ENCODE measurements around the gene LCN1.

The LCN1 gene

DNA sequence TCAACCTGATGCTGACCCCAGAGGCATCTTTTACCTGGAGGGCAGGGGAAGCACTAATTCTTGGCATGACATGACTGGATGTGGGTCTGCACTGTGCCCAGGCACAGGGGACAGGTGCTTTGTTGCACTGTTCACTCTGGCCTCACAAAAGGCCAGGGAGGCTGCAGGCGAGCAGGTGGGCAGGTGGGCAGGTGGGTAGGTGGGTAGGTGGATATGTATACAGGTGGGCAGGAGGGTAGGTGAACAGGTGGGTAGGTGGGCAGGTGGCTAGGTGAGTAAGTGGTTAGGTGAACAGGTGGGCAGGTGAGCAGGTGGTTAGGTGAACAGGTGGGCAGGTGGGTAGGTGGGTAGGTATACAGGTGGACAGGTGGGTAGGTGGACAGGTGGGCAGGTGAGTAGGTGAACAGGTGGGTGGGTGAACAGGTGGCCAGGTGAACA is 41.8 kb downstream of the LCN1 start:
- Mint-ChIP-seq H3K27me3 (ENCODE audit: low read depth) (peaks cover 14% of the 10 kb centered on the region), H3K4me3 (no peak overlapping the region), H3K36me3 (ENCODE audit: low read depth) (no peaks in the 10 kb centered on the region), H3K27ac (no peak overlapping the region), H3K4me1 (no peaks in the 10 kb centered on the region), H3K9me3 (peaks cover 4% of the 10 kb centered on the region)
- TF ChIP-seq, protein P1, sequence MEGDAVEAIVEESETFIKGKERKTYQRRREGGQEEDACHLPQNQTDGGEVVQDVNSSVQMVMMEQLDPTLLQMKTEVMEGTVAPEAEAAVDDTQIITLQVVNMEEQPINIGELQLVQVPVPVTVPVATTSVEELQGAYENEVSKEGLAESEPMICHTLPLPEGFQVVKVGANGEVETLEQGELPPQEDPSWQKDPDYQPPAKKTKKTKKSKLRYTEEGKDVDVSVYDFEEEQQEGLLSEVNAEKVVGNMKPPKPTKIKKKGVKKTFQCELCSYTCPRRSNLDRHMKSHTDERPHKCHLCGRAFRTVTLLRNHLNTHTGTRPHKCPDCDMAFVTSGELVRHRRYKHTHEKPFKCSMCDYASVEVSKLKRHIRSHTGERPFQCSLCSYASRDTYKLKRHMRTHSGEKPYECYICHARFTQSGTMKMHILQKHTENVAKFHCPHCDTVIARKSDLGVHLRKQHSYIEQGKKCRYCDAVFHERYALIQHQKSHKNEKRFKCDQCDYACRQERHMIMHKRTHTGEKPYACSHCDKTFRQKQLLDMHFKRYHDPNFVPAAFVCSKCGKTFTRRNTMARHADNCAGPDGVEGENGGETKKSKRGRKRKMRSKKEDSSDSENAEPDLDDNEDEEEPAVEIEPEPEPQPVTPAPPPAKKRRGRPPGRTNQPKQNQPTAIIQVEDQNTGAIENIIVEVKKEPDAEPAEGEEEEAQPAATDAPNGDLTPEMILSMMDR (IDR thresholded peaks at IDR 0.05; ENCODE audit: unreplicated experiment in 3 of 3) = no peak

DNA sequence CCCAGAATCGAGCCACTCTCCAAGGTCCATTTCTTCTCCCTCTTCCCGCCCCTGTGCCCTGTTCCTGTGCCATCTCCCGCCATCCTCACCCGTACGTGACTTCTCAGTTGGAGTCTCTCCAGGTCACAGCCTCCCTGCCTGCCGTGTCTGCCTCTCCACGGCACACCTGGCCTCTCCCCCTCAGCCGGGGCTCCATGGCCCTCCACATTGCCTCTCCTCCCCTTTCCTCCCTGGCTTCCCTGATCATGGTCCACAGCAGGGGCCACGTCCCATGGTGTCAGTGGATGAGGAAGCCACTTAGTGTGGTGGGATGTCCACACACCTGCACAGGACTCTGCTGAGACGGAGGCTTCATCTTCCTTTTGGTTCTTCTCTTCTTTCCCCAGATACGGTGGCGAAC is 42.6 kb downstream of the LCN1 start:
- Mint-ChIP-seq H3K27ac (no peak overlapping the region), H3K27me3 (ENCODE audit: low read depth) (peaks cover 10% of the 10 kb centered on the region), H3K36me3 (ENCODE audit: low read depth) (no peaks in the 10 kb centered on the region), H3K9me3 (peaks cover 5% of the 10 kb centered on the region), H3K4me1 (no peaks in the 10 kb centered on the region), H3K4me3 (no peak overlapping the region)
- TF ChIP-seq, protein P1 (IDR thresholded peaks at IDR 0.05; ENCODE audit: unreplicated experiment in 3 of 3) = no peak

DNA sequence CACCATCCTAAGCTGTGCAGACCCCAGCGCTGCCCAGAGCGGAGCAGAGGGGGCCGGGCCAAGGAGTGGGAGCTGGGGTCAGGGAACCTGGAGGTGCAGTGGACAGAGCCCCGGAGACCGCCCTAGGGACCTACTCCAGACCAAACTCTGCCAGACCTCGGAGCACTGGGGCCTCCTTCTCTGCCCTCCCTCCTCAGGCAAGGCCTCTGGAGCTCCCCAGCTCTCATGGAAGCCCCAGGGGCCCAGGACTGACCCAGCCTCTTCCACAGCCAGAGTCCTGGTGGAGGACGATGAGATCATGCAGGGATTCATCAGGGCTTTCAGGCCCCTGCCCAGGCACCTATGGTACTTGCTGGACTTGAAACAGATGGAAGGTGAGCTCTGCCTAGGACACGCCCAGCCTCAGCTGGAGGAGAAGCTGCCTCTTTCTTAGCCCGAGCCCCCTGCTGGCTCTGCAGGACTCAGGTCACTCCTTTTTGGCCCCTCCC is 43.9 kb downstream of the LCN1 start:
- no peaks in the 10 kb centered on the region for H3K4me1 Mint-ChIP-seq
- no peak overlapping the region for H3K27ac Mint-ChIP-seq
- peaks cover 10% of the 10 kb centered on the region for H3K27me3 Mint-ChIP-seq (ENCODE audit: low read depth)
- TF ChIP-seq, protein P1 (IDR thresholded peaks at IDR 0.05; ENCODE audit: unreplicated experiment in 3 of 3) = no peak
- H3K36me3 Mint-ChIP-seq (ENCODE audit: low read depth) = no peaks in the 10 kb centered on the region
- no peak overlapping the region for H3K4me3 Mint-ChIP-seq
- H3K9me3 Mint-ChIP-seq = peaks cover 9% of the 10 kb centered on the region

DNA sequence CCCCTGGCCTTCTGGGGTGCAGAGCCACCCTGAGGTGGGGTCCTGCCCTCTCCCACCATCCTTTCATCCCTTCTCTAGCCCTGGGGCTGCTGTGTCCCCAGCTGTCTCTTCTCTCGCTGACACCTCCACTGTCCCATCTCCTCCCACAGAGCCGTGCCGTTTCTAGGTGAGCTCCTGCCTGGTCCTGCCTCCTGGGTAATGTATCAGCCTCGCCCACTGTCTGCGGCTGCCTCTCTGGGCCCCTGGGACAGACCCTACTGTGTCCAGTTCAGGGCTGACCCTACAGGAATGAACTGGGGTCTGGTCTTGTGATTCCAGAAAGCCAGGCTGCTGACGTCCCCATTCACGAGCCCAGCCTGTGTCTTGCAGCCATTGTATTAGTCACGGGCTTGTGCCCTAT is 44.4 kb downstream of the LCN1 start:
- TF ChIP-seq, protein P1 (IDR thresholded peaks at IDR 0.05; ENCODE audit: unreplicated experiment in 3 of 3) = no peak
- Mint-ChIP-seq H3K4me3 (no peak overlapping the region), H3K9me3 (peaks cover 9% of the 10 kb centered on the region), H3K4me1 (no peaks in the 10 kb centered on the region), H3K36me3 (ENCODE audit: low read depth) (no peaks in the 10 kb centered on the region), H3K27ac (no peak overlapping the region), H3K27me3 (ENCODE audit: low read depth) (peaks cover 10% of the 10 kb centered on the region)

DNA sequence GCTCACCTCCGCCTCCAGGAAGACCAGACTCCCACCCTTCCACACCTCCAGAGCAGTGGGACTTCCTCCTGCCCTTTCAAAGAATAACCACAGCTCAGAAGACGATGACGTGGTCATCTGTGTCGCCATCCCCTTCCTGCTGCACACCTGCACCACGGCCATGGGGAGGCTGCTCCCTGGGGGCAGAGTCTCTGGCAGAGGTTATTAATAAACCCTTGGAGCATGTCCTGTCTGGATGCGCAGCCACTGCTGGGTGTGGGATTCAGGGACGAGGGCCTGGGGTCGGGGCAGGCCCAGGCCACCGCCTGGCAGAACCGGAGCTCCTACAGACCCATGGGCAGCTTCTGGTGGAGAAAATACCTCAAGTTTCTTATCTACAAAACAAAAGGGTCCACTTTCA is 45.3 kb downstream of the LCN1 start:
- no peaks in the 10 kb centered on the region for H3K4me1 Mint-ChIP-seq
- no peak overlapping the region for H3K4me3 Mint-ChIP-seq
- TF ChIP-seq, protein P1 (IDR thresholded peaks at IDR 0.05; ENCODE audit: unreplicated experiment in 3 of 3) = no peak
- H3K27ac Mint-ChIP-seq = no peak overlapping the region
- no peaks in the 10 kb centered on the region for H3K36me3 Mint-ChIP-seq (ENCODE audit: low read depth)
- H3K27me3 Mint-ChIP-seq (ENCODE audit: low read depth) = peaks cover 10% of the 10 kb centered on the region
- H3K9me3 Mint-ChIP-seq = peaks cover 9% of the 10 kb centered on the region

DNA sequence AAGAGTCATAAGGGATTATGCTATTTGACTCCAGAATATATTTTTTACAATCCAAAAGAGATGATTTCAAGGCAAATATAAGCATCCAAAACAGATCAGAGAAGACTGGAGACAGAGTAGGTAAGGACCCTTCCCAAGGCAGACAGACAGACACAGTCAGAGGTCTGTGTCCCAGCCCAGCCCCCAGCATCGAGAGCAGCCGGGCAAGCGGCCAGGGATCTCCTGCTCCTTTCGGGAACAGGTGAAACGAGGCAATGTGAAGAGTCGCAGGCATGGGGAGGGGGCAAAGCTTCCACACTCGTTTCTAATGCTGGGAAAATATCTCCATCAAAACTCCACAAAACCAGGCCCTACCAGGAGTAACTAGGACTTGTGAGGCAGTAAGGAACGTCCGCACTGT is 46.1 kb downstream of the LCN1 start:
- Mint-ChIP-seq H3K36me3 (ENCODE audit: low read depth) (no peaks in the 10 kb centered on the region), H3K27me3 (ENCODE audit: low read depth) (peaks cover 10% of the 10 kb centered on the region), H3K4me3 (no peak overlapping the region), H3K9me3 (peaks cover 9% of the 10 kb centered on the region), H3K4me1 (no peaks in the 10 kb centered on the region), H3K27ac (no peak overlapping the region)
- TF ChIP-seq, protein P1 (IDR thresholded peaks at IDR 0.05; ENCODE audit: unreplicated experiment in 3 of 3) = no peak
